Panc1 (cell line): ENCODE results near the gene PTPRO. TPM values are rescaled to one million over a fixed set of nuclear protein-coding genes. Genes with fewer than 3 reads are reported as not detected.

Experiments
- ATAC-seq: fragments of 200-7000 bp; cut with Tn5 transposase; 2 replicates; pipeline ENCODE4 v1.9.1; 2020; ENCODE audit warnings: mild to moderate bottlenecking, moderate library complexity
- BruUV-seq: library from RNA; stranded (reverse); fragments of 400-500 nt; replicated peaks from 2 replicates; lab custom pipeline; 2021; lab: Mats Ljungman, UMichigan
- CTCF ChIA-PET: fragments of 300-600 bp; sonication (Branson Sonifier 250); formaldehyde crosslinking; loops from one replicate; lab custom pipeline; 2022; ENCODE audit warnings: antibody characterized with exemption; lab: Charles Lee
- POLR2A ChIA-PET: fragments of 300-600 bp; sonication (Branson Sonifier 250); formaldehyde crosslinking; loops from one replicate; lab custom pipeline; 2022; ENCODE audit warnings: antibody characterized with exemption; lab: Charles Lee
- DNase-seq: peaks from one replicate; pipeline ENCODE4 v3.0.0-alpha.2; 2010; ENCODE audit warnings: low read depth, low spot score
- H3K27ac ChIP-seq: 2 replicates; pipeline ENCODE4 v1.5.1; 2011; ENCODE audit warnings: mild to moderate bottlenecking, low read length, inconsistent platforms
- H3K27me3 ChIP-seq: fragments of 200-500 bp; sonication (Bioruptor generic); 2 replicates; pipeline ENCODE4 v1.6.0; 2014; ENCODE audit warnings: low read length, inconsistent platforms; ENCODE audit not compliant: control insufficient read depth, insufficient read depth
- H3K36me3 ChIP-seq: fragments of 200-500 bp; sonication (Bioruptor generic); 2 replicates; pipeline ENCODE4 v1.5.1; 2014; ENCODE audit warnings: inconsistent platforms, mild to moderate bottlenecking, low read length, moderate library complexity; ENCODE audit not compliant: control insufficient read depth, insufficient read depth
- H3K4me1 ChIP-seq: 2 replicates; pipeline ENCODE4 v1.5.1; 2011; ENCODE audit warnings: inconsistent platforms, mild to moderate bottlenecking, low read length, moderate library complexity; ENCODE audit not compliant: control insufficient read depth, insufficient read depth
- H3K4me3 ChIP-seq, 2 experiments: 2 replicates each; pipeline ENCODE4 v1.5.1; 2011 to 2012; ENCODE audit warnings: low read depth in 2 of 2, low read length in 2 of 2, mild to moderate bottlenecking in 2 of 2, inconsistent platforms in 1 of 2, moderate library complexity in 1 of 2
- H3K9me3 ChIP-seq: fragments of 200-500 bp; sonication (Bioruptor generic); 2 replicates; pipeline ENCODE4 v1.5.1; 2014; ENCODE audit warnings: low read depth, mild to moderate bottlenecking, inconsistent platforms, low read length, moderate library complexity; ENCODE audit not compliant: control insufficient read depth, insufficient read depth
- CTCF ChIP-seq: fragments of 450-650 bp; IDR thresholded peaks from 2 replicates; pipeline ENCODE4 v1.5.1; 2017; ENCODE audit warnings: mild to moderate bottlenecking
- POLR2AphosphoS5 ChIP-seq: IDR thresholded peaks from 2 replicates; pipeline ENCODE4 v1.6.1; 2012; ENCODE audit warnings: mild to moderate bottlenecking, low read depth, low read length, moderate library complexity
- REST ChIP-seq, 2 experiments: IDR thresholded peaks; 2 replicates each; pipeline ENCODE4 v1.6.1; 2011 to 2012; ENCODE audit warnings: low read depth in 2 of 2, control low read depth in 1 of 2, low read length in 1 of 2, mild to moderate bottlenecking in 1 of 2, moderate library complexity in 1 of 2; ENCODE audit not compliant: insufficient read depth in 1 of 2
- SIN3A ChIP-seq: IDR thresholded peaks from 2 replicates; pipeline ENCODE4 v1.6.1; 2012; ENCODE audit warnings: low read depth, mild to moderate bottlenecking, low read length, moderate library complexity, borderline replicate concordance; ENCODE audit not compliant: insufficient read depth
- TCF7L2 ChIP-seq: IDR thresholded peaks from 2 replicates; pipeline ENCODE4 v1.6.1; 2011; ENCODE audit warnings: mild to moderate bottlenecking, low read depth, low read length, inconsistent platforms
- in situ Hi-C: cut with HindIII; loops from 2 replicates; pipeline ENCODE4 v1.10.0; 2016; ENCODE audit warnings: low sequenced_read_pairs, low pct_unique_long_range_greater_than_20kb
- intact Hi-C: fragments of 100-400 bp; cut with micrococcal nuclease; formaldehyde crosslinking; loops from one replicate; pipeline ENCODE4 v1.10.0; 2022; ENCODE audit not compliant: unreplicated experiment
- total RNA-seq: library from RNA; stranded (reverse); gene quantifications from one replicate; pipeline ENCODE4 v1.2.1, GENCODE V29; 2021; ENCODE audit not compliant: unreplicated experiment

PTPRO gene
- total RNA-seq, 1 experiment from 2014 or later = not detected

- no peak for ATAC-seq
- no peak for DNase-seq
- H3K27ac ChIP-seq = no peak overlapping the region
- in situ Hi-C loops = no loop called here
- CTCF ChIA-PET = no interaction called here
- intact Hi-C loops = no loop called here
- TF ChIP-seq TCF7L2 (no peak), CTCF (no peak)
- H3K9me3 ChIP-seq = no peaks in the 10 kb centered on the region
- no peaks in the 10 kb centered on the region for H3K27me3 ChIP-seq
- H3K36me3 ChIP-seq = no peaks in the 10 kb centered on the region
- H3K4me1 ChIP-seq = no peaks in the 10 kb centered on the region
- BruUV-seq = no TSS peak
- no peak overlapping the region for H3K4me3 ChIP-seq
- POLR2A ChIA-PET = no interaction called here
These were observed 164.6 kb downstream of the PTPRO start for GRCh38 chr12:15486859-15487258.

GRCh38 chr12:15488481-15488880, 166.2 kb downstream of the PTPRO start:
- no TSS peak for BruUV-seq
- no peak overlapping the region for H3K27ac ChIP-seq
- H3K9me3 ChIP-seq = no peaks in the 10 kb centered on the region
- H3K4me1 ChIP-seq = no peaks in the 10 kb centered on the region
- no peaks in the 10 kb centered on the region for H3K27me3 ChIP-seq
- TF ChIP-seq POLR2AphosphoS5 (no peak), REST (IDR thresholded peaks at IDR 0.05; ENCODE audit: insufficient read depth in 1 of 2, low read depth in 2 of 2, low read length in 1 of 2) (no peak), TCF7L2 (no peak), SIN3A (no peak), CTCF (no peak)
- CTCF ChIA-PET = no interaction called here
- POLR2A ChIA-PET = no interaction called here
- no peak overlapping the region for H3K4me3 ChIP-seq
- in situ Hi-C loops = no loop called here
- DNase-seq (no peak), ATAC-seq (no peak)
- intact Hi-C loops = no loop called here
- no peaks in the 10 kb centered on the region for H3K36me3 ChIP-seq
